ENCODE results near the gene BZW2.

DNA sequence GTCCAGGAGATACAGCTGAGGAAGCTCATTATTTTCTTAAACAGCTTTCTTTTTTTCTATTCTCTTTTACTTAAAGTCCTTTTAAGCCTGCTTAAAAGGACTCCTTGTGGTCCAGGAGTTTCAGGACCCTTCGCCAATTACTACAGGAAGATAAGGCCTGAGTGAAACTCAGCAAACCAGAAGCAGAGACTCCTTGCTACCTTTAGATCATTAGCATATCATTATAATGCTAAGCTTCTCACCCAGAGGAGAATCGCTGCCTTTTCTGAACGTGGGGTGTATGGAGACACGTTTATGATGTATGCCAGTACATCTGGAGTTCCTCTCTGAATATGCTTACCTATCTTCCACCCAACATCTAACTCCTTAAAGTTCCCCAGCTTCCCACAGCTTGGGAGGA, 48.0 kb upstream of the BZW2 start:
- TF ChIP-seq POLR2AphosphoS5 (IDR thresholded peaks at IDR 0.05; ENCODE audit: low read depth, low read length), result no peak
- TF ChIP-seq, protein P1, sequence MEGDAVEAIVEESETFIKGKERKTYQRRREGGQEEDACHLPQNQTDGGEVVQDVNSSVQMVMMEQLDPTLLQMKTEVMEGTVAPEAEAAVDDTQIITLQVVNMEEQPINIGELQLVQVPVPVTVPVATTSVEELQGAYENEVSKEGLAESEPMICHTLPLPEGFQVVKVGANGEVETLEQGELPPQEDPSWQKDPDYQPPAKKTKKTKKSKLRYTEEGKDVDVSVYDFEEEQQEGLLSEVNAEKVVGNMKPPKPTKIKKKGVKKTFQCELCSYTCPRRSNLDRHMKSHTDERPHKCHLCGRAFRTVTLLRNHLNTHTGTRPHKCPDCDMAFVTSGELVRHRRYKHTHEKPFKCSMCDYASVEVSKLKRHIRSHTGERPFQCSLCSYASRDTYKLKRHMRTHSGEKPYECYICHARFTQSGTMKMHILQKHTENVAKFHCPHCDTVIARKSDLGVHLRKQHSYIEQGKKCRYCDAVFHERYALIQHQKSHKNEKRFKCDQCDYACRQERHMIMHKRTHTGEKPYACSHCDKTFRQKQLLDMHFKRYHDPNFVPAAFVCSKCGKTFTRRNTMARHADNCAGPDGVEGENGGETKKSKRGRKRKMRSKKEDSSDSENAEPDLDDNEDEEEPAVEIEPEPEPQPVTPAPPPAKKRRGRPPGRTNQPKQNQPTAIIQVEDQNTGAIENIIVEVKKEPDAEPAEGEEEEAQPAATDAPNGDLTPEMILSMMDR (IDR thresholded peaks at IDR 0.05), result no peak
- TF ChIP-seq, protein P2, sequence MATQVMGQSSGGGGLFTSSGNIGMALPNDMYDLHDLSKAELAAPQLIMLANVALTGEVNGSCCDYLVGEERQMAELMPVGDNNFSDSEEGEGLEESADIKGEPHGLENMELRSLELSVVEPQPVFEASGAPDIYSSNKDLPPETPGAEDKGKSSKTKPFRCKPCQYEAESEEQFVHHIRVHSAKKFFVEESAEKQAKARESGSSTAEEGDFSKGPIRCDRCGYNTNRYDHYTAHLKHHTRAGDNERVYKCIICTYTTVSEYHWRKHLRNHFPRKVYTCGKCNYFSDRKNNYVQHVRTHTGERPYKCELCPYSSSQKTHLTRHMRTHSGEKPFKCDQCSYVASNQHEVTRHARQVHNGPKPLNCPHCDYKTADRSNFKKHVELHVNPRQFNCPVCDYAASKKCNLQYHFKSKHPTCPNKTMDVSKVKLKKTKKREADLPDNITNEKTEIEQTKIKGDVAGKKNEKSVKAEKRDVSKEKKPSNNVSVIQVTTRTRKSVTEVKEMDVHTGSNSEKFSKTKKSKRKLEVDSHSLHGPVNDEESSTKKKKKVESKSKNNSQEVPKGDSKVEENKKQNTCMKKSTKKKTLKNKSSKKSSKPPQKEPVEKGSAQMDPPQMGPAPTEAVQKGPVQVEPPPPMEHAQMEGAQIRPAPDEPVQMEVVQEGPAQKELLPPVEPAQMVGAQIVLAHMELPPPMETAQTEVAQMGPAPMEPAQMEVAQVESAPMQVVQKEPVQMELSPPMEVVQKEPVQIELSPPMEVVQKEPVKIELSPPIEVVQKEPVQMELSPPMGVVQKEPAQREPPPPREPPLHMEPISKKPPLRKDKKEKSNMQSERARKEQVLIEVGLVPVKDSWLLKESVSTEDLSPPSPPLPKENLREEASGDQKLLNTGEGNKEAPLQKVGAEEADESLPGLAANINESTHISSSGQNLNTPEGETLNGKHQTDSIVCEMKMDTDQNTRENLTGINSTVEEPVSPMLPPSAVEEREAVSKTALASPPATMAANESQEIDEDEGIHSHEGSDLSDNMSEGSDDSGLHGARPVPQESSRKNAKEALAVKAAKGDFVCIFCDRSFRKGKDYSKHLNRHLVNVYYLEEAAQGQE (IDR thresholded peaks at IDR 0.05; ENCODE audit: insufficient read depth in 1 of 2, low read depth in 2 of 2, low read length in 1 of 2), result no peak

Data from Panc1 (cell line).